Measurements from ENCODE around the gene CCDC179.

CCDC179 gene

DNA sequence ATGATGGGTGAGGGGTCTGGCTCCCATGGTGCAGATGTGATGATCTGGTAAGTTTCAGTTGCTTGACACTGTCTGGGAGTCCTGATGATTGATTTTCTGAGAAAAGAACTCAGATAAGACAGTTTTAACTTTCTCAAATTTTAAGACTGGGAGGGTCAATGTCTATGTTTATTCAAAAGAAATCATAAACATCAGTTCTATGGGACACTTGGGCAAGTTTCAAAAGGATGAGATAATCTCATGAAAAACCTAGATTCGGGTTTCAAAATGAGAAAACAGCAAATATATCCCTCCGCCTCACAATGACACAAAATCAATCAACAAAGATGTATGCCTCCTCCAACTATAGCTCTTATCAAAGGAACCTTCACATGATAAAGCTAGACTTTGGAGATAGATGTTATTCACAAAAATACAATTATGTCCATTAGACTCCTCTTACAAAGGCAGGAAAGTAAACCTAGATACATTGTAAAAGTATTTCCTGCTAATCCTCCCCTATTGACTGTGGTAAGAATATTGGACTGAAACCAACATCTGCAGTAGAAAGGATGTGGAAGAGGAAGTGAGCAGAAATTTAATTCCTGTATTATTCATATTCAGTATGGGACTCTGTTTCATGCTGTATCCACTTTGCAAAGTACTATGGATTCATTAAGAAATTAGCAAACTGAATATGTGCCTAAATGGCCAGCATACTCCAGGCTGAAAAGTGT lies 52.3 kb downstream of the CCDC179 start:
- no peak for FAIRE-seq

- FAIRE-seq: no peak
Observed at GRCh38 chr11:22807391-22807790, 52.9 kb downstream of the CCDC179 start.

- FAIRE-seq: no peak
Observed at GRCh38 chr11:22802861-22803260, 57.4 kb downstream of the CCDC179 start.

DNA sequence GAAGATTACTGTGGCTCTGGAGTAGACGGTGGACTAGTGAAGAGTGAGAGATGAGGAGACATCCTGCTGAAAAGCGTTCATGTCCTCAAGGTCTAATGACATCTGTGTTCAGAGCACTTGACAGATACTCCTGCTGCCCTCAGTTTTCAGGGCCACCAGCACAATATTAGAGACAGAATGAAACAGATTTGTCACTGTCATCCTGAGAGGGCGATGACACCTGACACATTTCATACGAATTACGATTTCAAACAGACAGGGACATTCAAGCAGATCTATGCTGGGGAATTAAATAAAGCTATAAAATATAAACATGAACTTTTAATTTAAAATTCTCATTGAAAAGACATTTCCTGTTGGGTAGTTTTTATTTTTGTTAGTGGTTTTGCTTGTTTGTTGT lies 59.8 kb downstream of the CCDC179 start:
- no peak for FAIRE-seq

GRCh38 chr11:22798901-22799300 lies 61.4 kb downstream of the CCDC179 start:
- FAIRE-seq: no peak

GRCh38 chr11:22797047-22797446 lies 63.2 kb downstream of the CCDC179 start:
- no peak for FAIRE-seq

All from islet of Langerhans (tissue), 1 donor.